Endodermal cell (in vitro differentiated cells): ENCODE results near the gene MICB. TPM values are rescaled to one million over a fixed set of nuclear protein-coding genes. Genes with fewer than 3 reads are reported as not detected.

Source experiments
- DNase-seq: peaks from one replicate; pipeline ENCODE4 v3.0.0-alpha.2; 2017
- H3K27ac ChIP-seq: 2 replicates; pipeline ENCODE4 v1.5.1; 2013; ENCODE audit warnings: mild to moderate bottlenecking, low read depth, low read length, moderate library complexity
- H3K27me3 ChIP-seq: 2 replicates; pipeline ENCODE4 v1.6.1; 2013; ENCODE audit warnings: mild to moderate bottlenecking, low read length, moderate library complexity; ENCODE audit not compliant: insufficient read depth, control insufficient read depth, poor library complexity, severe bottlenecking
- H3K36me3 ChIP-seq: 2 replicates; pipeline ENCODE4 v1.7.0; 2013; ENCODE audit warnings: mild to moderate bottlenecking, low read length, moderate library complexity; ENCODE audit not compliant: control insufficient read depth, insufficient read depth
- H3K4me1 ChIP-seq: one replicate; pipeline ENCODE4 v1.7.0; 2013; ENCODE audit warnings: low read length; ENCODE audit not compliant: control insufficient read depth, insufficient read depth
- H3K4me3 ChIP-seq: 2 replicates; pipeline ENCODE4 v1.5.1; 2013; ENCODE audit warnings: mild to moderate bottlenecking, low read length, moderate library complexity
- H3K9ac ChIP-seq: 2 replicates; pipeline ENCODE4 v1.6.1; 2013; ENCODE audit warnings: mild to moderate bottlenecking, low read length, moderate library complexity; ENCODE audit not compliant: poor library complexity, severe bottlenecking; ENCODE audit errors: extremely low read depth
- H3K9me3 ChIP-seq: 2 replicates; pipeline ENCODE4 v1.6.1; 2013; ENCODE audit warnings: mild to moderate bottlenecking, low read length, moderate library complexity; ENCODE audit not compliant: control insufficient read depth
- H3K27ac Mint-ChIP-seq: 2 replicates; pipeline ENCODE4 v1.8.0; 2020; ENCODE audit warnings: mixed read lengths
- H3K27me3 Mint-ChIP-seq: 2 replicates; pipeline ENCODE4 v1.8.0; 2021; ENCODE audit warnings: mild to moderate bottlenecking, mixed read lengths; ENCODE audit not compliant: insufficient read depth
- H3K36me3 Mint-ChIP-seq: 2 replicates; pipeline ENCODE4 v1.8.0; 2020; ENCODE audit warnings: low read depth, mixed read lengths
- H3K4me1 Mint-ChIP-seq: 2 replicates; pipeline ENCODE4 v1.8.0; 2020; ENCODE audit warnings: mixed read lengths
- H3K4me3 Mint-ChIP-seq: 2 replicates; pipeline ENCODE4 v1.8.0; 2020; ENCODE audit warnings: mild to moderate bottlenecking, moderate library complexity, mixed read lengths
- H3K9me3 Mint-ChIP-seq: 2 replicates; pipeline ENCODE4 v1.8.0; 2020; ENCODE audit warnings: mild to moderate bottlenecking, mixed read lengths
- CTCF ChIP-seq: fragments of 200-600 bp; sonication (generic); conservative IDR thresholded peaks from 2 replicates; pipeline ENCODE4 v1.5.0; 2021; ENCODE audit warnings: antibody characterized with exemption, mild to moderate bottlenecking
- WGBS, 2 experiments: methylation state at CpG; one replicate each; pipeline versions ENCODE4 v1.1.5 to v1.1.7; 2013; ENCODE audit warnings: missing lambda C conversion rate in 2 of 2, mixed read lengths in 1 of 2; ENCODE audit not compliant: insufficient coverage in 1 of 2, insufficient read length in 1 of 2; 5-methylcytosine and 5-hydroxymethylcytosine counted together
- total RNA-seq, 2 donors: library from RNA; stranded (reverse); fragmentation: NEBNext Ultra II Directional in 1 of 2; extraction: Animal tissue kit (Norgen Biotek cat#: 25700) in 1 of 2; gene quantifications; 2 replicates in 1 of 2; 3 replicates in 1 of 2; pipeline ENCODE4 v1.2.1, GENCODE V29; 2021

MICB gene
- total RNA-seq, 2 donors from 2014 or later: 8.2 to 8.5 TPM

GRCh38 chr6:31535538-31536324 is 37.8 kb downstream of the MICB start:
- DNase-seq: no peak
- Mint-ChIP-seq H3K27ac (peak overlapping the region; percentile 38), H3K27me3 (no peaks in the 10 kb centered on the region), H3K9me3 (no peaks in the 10 kb centered on the region), H3K4me1 (peaks cover 34% of the 10 kb centered on the region), H3K4me3 (no peak overlapping the region), H3K36me3 (peaks cover 90% of the 10 kb centered on the region)
- H3K4me1 ChIP-seq: peaks cover 7% of the 10 kb centered on the region
- H3K9me3 ChIP-seq: no peaks in the 10 kb centered on the region
- H3K27me3 ChIP-seq: no peaks in the 10 kb centered on the region
- H3K27ac ChIP-seq: no peak overlapping the region
- WGBS, 2 experiments: 100% methylated on average over 2 of the region's 2 CpGs; no CpG with 5 or more reads in 1 of the 2 experiments
- no peak for TF ChIP-seq CTCF
- no peak overlapping the region for H3K4me3 ChIP-seq
- peaks cover 98% of the 10 kb centered on the region for H3K36me3 ChIP-seq
- no peak overlapping the region for H3K9ac ChIP-seq

- H3K27ac ChIP-seq: no peak overlapping the region
- Mint-ChIP-seq H3K27me3 (no peaks in the 10 kb centered on the region), H3K36me3 (peaks cover 66% of the 10 kb centered on the region), H3K9me3 (no peaks in the 10 kb centered on the region), H3K4me3 (peak overlapping the region; percentile 98), H3K27ac (peak overlapping the region; percentile 65), H3K4me1 (peaks cover 32% of the 10 kb centered on the region)
- WGBS, 2 experiments: 97 to 98% methylated on average over 5 to 6 of the region's 6 CpGs
- no peaks in the 10 kb centered on the region for H3K27me3 ChIP-seq
- H3K36me3 ChIP-seq: peaks cover 67% of the 10 kb centered on the region
- H3K9ac ChIP-seq: no peak overlapping the region
- H3K4me1 ChIP-seq: peaks cover 7% of the 10 kb centered on the region
- no peak for TF ChIP-seq CTCF
- H3K4me3 ChIP-seq: peak overlapping the region; percentile 99
- DNase-seq: no peak
- no peaks in the 10 kb centered on the region for H3K9me3 ChIP-seq
Observed at GRCh38 chr6:31538805-31539400, 41.0 kb downstream of the MICB start.

GRCh38 chr6:31540640-31541039 is 42.7 kb downstream of the MICB start:
- H3K27ac Mint-ChIP-seq: peak overlapping the region; percentile 82
- Histone ChIP-seq H3K9me3 (no peaks in the 10 kb centered on the region), H3K4me1 (peaks cover 7% of the 10 kb centered on the region), H3K36me3 (peaks cover 49% of the 10 kb centered on the region), H3K27ac (no peak overlapping the region), H3K27me3 (no peaks in the 10 kb centered on the region), H3K9ac (peak overlapping the region; percentile 98), H3K4me3 (peak overlapping the region; percentile 99)
- peaks cover 32% of the 10 kb centered on the region for H3K4me1 Mint-ChIP-seq
- TF ChIP-seq CTCF: no peak
- peaks cover 49% of the 10 kb centered on the region for H3K36me3 Mint-ChIP-seq
- no peaks in the 10 kb centered on the region for H3K9me3 Mint-ChIP-seq
- peak overlapping the region; percentile 98 for H3K4me3 Mint-ChIP-seq
- H3K27me3 Mint-ChIP-seq: no peaks in the 10 kb centered on the region
- no peak for DNase-seq
- WGBS, 2 experiments: 19 to 80% methylated on average over 1 to 4 of the region's 4 CpGs
